ENCODE results near the gene HYI. TPM values are rescaled to one million over a fixed set of nuclear protein-coding genes. Genes with fewer than 3 reads are reported as not detected.

Gene HYI, protein sequence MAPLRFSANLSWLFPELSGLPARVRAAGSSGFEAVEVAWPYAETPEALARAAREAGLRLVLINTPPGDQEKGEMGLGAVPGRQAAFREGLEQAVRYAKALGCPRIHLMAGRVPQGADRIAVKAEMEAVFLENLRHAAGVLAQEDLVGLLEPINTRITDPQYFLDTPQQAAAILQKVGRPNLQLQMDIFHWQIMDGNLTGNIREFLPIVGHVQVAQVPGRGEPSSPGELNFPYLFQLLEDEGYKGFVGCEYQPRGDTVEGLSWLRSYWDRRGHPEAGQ
- 126 and 202 TPM in 2 replicates for total RNA-seq

GRCh38 chr1:43453442-43454269 is at the start of gene HYI:
Gene HYI (minus strand): TSS chr1:43453931. CDS start chr1:43453793, 138 bp downstream.

Small RNA genes within 50 kb of the gene (small RNA-seq; reads per million reads assigned to genes)
- not detected for gene MIR6735 (ENCODE audit: low replicate concordance)

Other genes starting within 250 kb of the HYI start
- gene TMEM125, start 183.9 kb downstream of the HYI start, total RNA-seq: not detected in 2 replicates
- gene C1orf210, start 168.3 kb downstream of the HYI start, total RNA-seq: not detected in 2 replicates
- gene TIE1, start 152.9 kb downstream of the HYI start, total RNA-seq: 0.57 TPM in 1 of 2 replicates, not detected in the other
- 0.86 TPM in 1 of 2 replicates, not detected in the other for gene MPL, start 116.1 kb downstream of the HYI start, total RNA-seq
- gene CDC20, start 95.0 kb downstream of the HYI start, total RNA-seq: 3.7 and 179 TPM in 2 replicates
- gene ELOVL1, start 85.9 kb downstream of the HYI start, total RNA-seq: 66.3 and 93.5 TPM in 2 replicates
- gene MED8, start 64.1 kb downstream of the HYI start, total RNA-seq: 69.6 and 75.3 TPM in 2 replicates
- gene SZT2, start 64.0 kb downstream of the HYI start, total RNA-seq: 32.8 and 46.4 TPM in 2 replicates
- gene PTPRF, start 77.0 kb upstream of the HYI start, total RNA-seq: 125 and 132 TPM in 2 replicates
- 41.9 and 61.3 TPM in 2 replicates for gene KDM4A, start 196.2 kb upstream of the HYI start, total RNA-seq